Measurements from ENCODE around the gene DSE.

DNA sequence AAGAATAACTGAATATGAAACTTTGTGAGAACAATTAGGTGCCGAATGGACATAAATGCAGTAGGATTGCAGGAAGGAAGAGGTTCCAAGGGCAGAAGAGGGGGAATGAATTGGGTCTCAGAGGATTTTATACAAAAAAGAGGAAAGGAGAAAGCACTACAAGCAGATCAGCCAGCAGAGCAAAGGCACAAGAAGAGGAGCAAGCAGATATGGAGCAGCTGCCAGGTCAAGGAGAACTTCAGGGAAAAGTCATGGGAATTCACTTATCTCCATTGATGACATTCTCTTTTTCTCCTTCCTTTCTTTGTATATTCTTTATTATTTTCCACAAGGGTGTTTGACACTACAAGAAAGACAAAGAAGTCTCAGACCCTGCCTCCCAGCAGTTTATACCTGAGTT is 9.6 kb downstream of the DSE start:
- TF ChIP-seq, protein P1, sequence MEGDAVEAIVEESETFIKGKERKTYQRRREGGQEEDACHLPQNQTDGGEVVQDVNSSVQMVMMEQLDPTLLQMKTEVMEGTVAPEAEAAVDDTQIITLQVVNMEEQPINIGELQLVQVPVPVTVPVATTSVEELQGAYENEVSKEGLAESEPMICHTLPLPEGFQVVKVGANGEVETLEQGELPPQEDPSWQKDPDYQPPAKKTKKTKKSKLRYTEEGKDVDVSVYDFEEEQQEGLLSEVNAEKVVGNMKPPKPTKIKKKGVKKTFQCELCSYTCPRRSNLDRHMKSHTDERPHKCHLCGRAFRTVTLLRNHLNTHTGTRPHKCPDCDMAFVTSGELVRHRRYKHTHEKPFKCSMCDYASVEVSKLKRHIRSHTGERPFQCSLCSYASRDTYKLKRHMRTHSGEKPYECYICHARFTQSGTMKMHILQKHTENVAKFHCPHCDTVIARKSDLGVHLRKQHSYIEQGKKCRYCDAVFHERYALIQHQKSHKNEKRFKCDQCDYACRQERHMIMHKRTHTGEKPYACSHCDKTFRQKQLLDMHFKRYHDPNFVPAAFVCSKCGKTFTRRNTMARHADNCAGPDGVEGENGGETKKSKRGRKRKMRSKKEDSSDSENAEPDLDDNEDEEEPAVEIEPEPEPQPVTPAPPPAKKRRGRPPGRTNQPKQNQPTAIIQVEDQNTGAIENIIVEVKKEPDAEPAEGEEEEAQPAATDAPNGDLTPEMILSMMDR (conservative IDR thresholded peaks at IDR 0.05; ENCODE audit: low read depth, low read length), result no peak
- no peak for TF ChIP-seq EZH2 (IDR thresholded peaks at IDR 0.05; ENCODE audit: low read length, unreplicated experiment)

Measured in PC-3 (cell line).